Natural killer cell treated with Interleukin-12 subunit alpha and Interleukin-12 subunit beta and Interleukin-15 and Interleukin-18, amount 100 ng/mL, for 72 hours (primary cell): Measurements from ENCODE around the gene RTKN2. TPM values are rescaled to one million over a fixed set of nuclear protein-coding genes. Genes with fewer than 3 reads are reported as not detected.
A peak's percentile ranks its signal among the peaks of the same experiment; 100 is the strongest.
"Not testable (repeated sequence)": the region's sequence is repeated elsewhere in the genome, so short reads cannot be mapped to it uniquely, and the experiment has no call there.

Experiments used
- ATAC-seq, 2 donors: fragments of 150-1000 bp; cut with Tn5 transposase in 1 of 2; sonication (Bioruptor Pico), chemical (Tn5 transposase) in 1 of 2; 2 replicates each; pipeline ENCODE4 v1.10.0; 2021
- DNase-seq: peaks from one replicate; pipeline ENCODE4 v3.0.0; 2022; ENCODE audit warnings: low spot score
- H3K27ac Mint-ChIP-seq, 2 donors: 1 replicate in 1 of 2; 2 replicates in 1 of 2; pipeline ENCODE4 v1.8.0; 2022; ENCODE audit warnings: mixed read lengths in 2 of 2, mild to moderate bottlenecking in 1 of 2, moderate library complexity in 1 of 2
- H3K27me3 Mint-ChIP-seq, 2 donors: 1 replicate in 1 of 2; 2 replicates in 1 of 2; pipeline ENCODE4 v1.8.0; 2022; ENCODE audit warnings: mixed read lengths in 2 of 2
- H3K36me3 Mint-ChIP-seq: one replicate; pipeline ENCODE4 v1.8.0; 2022; ENCODE audit warnings: mixed read lengths
- H3K4me1 Mint-ChIP-seq, 2 donors: 1 replicate in 1 of 2; 2 replicates in 1 of 2; pipeline ENCODE4 v1.8.0; 2022; ENCODE audit warnings: low read depth in 2 of 2, mixed read lengths in 2 of 2, mild to moderate bottlenecking in 1 of 2
- H3K4me3 Mint-ChIP-seq: one replicate; pipeline ENCODE4 v1.8.0; 2022; ENCODE audit warnings: mixed read lengths
- H3K9me3 Mint-ChIP-seq: 2 replicates; pipeline ENCODE4 v1.8.0; 2022; ENCODE audit warnings: mixed read lengths
- total RNA-seq, 2 donors: library from RNA; stranded (reverse); gene quantifications; one replicate each; pipeline ENCODE4 v1.2.3, GENCODE V29; 2022

The RTKN2 gene
- total RNA-seq, result 1 to 10 TPM in 1 of 2 donors, under 1 TPM in 1; 0.98 to 1.2 TPM

GRCh38 chr10:62268399-62269114, at the start of gene RTKN2:
TSS of gene RTKN2 (minus strand) at chr10:62268844. CDS start at chr10:62268610, 234 bp downstream.
- peak; percentile 91 to 95 for ATAC-seq

GRCh38 chr10:62317257-62317656, 48.6 kb upstream of the RTKN2 start:
- Mint-ChIP-seq H3K4me3 (no peak overlapping the region), H3K9me3 (no peaks in the 10 kb centered on the region), H3K27me3 (peaks cover 6 to 9% of the 10 kb centered on the region in 2 donors), H3K27ac (no peak overlapping the region), H3K4me1 (no peaks in the 10 kb centered on the region), H3K36me3 (peaks cover 8% of the 10 kb centered on the region)
- no peak for ATAC-seq
- no peak for DNase-seq

More at GRCh38 chr10:62268399-62269114, at the start of gene RTKN2:
- DNase-seq, result peak; percentile 83
- Mint-ChIP-seq H3K9me3 (no peaks in the 10 kb centered on the region), H3K27ac (peak within 1 kb of the TSS in 1 of 2 donors; percentile 20), H3K4me3 (peak within 1 kb of the TSS; percentile 77), H3K27me3 (peaks cover 2 to 17% of the 10 kb centered on the region in 2 donors), H3K4me1 (peaks cover 14 to 18% of the 10 kb centered on the region in 2 donors), H3K36me3 (no peaks in the 10 kb centered on the region)

- Mint-ChIP-seq H3K9me3 (no peaks in the 10 kb centered on the region), H3K36me3 (no peaks in the 10 kb centered on the region), H3K4me1 (peaks cover 0 to 4% of the 10 kb centered on the region in 2 donors), H3K4me3 (no peak overlapping the region), H3K27me3 (peaks cover 15 to 16% of the 10 kb centered on the region in 2 donors), H3K27ac (no peak overlapping the region)
- ATAC-seq (no peak), DNase-seq (no peak)
Measured at GRCh38 chr10:62309254-62309653, 40.6 kb upstream of the RTKN2 start.

GRCh38 chr10:62308101-62308500, 39.5 kb upstream of the RTKN2 start:
- no peaks in the 10 kb centered on the region for H3K9me3 Mint-ChIP-seq
- no peak for DNase-seq
- no peak for ATAC-seq
- peaks cover 15 to 16% of the 10 kb centered on the region in 2 donors for H3K27me3 Mint-ChIP-seq
- H3K27ac Mint-ChIP-seq, result no peak overlapping the region
- H3K4me3 Mint-ChIP-seq, result no peak overlapping the region
- no peaks in the 10 kb centered on the region for H3K36me3 Mint-ChIP-seq
- peaks cover under 1 to 4% of the 10 kb centered on the region in 2 donors for H3K4me1 Mint-ChIP-seq

GRCh38 chr10:62307635-62308034, 39.0 kb upstream of the RTKN2 start:
- Mint-ChIP-seq H3K27ac (no peak overlapping the region), H3K27me3 (peaks cover 15 to 16% of the 10 kb centered on the region in 2 donors)

GRCh38 chr10:62306663-62307062, 38.0 kb upstream of the RTKN2 start:
- Mint-ChIP-seq H3K27me3 (peaks cover 15 to 16% of the 10 kb centered on the region in 2 donors), H3K9me3 (no peaks in the 10 kb centered on the region), H3K36me3 (no peaks in the 10 kb centered on the region), H3K4me1 (peaks cover 4% of the 10 kb centered on the region in 2 donors), H3K27ac (no peak overlapping the region), H3K4me3 (no peak overlapping the region)
- no peak for DNase-seq
- ATAC-seq, result no peak

More at GRCh38 chr10:62307635-62308034, 39.0 kb upstream of the RTKN2 start:
- no peak overlapping the region for H3K4me3 Mint-ChIP-seq
- H3K4me1 Mint-ChIP-seq, result peaks cover 4% of the 10 kb centered on the region in 2 donors
- no peak for ATAC-seq
- no peaks in the 10 kb centered on the region for H3K9me3 Mint-ChIP-seq
- no peaks in the 10 kb centered on the region for H3K36me3 Mint-ChIP-seq
- DNase-seq, result no peak

GRCh38 chr10:62305813-62306212, 37.2 kb upstream of the RTKN2 start:
- ATAC-seq (no peak), DNase-seq (no peak)
- peaks cover 4% of the 10 kb centered on the region in 2 donors for H3K4me1 Mint-ChIP-seq
- H3K9me3 Mint-ChIP-seq, result no peaks in the 10 kb centered on the region
- no peaks in the 10 kb centered on the region for H3K36me3 Mint-ChIP-seq
- peaks cover 14 to 15% of the 10 kb centered on the region in 2 donors for H3K27me3 Mint-ChIP-seq
- H3K27ac Mint-ChIP-seq, result no peak overlapping the region
- no peak overlapping the region for H3K4me3 Mint-ChIP-seq

- Mint-ChIP-seq H3K4me1 (peaks cover 4% of the 10 kb centered on the region in 2 donors), H3K27ac (no peak overlapping the region), H3K9me3 (peaks cover 4% of the 10 kb centered on the region), H3K4me3 (no peak overlapping the region), H3K36me3 (no peaks in the 10 kb centered on the region), H3K27me3 (peaks cover 5 to 13% of the 10 kb centered on the region in 2 donors)
- no peak for ATAC-seq
- DNase-seq, result no peak
Measured at GRCh38 chr10:62303922-62304321, 35.3 kb upstream of the RTKN2 start.

- Mint-ChIP-seq H3K27ac (no peak overlapping the region), H3K4me1 (peaks cover 4% of the 10 kb centered on the region in 2 donors), H3K4me3 (no peak overlapping the region), H3K27me3 (peaks cover 0 to 10% of the 10 kb centered on the region in 2 donors), H3K36me3 (no peaks in the 10 kb centered on the region), H3K9me3 (peaks cover 4% of the 10 kb centered on the region)
- ATAC-seq (no peak), DNase-seq (no peak)
Measured at GRCh38 chr10:62302760-62303159, 34.1 kb upstream of the RTKN2 start.

GRCh38 chr10:62297857-62298256, 29.2 kb upstream of the RTKN2 start:
- Mint-ChIP-seq H3K36me3 (no peaks in the 10 kb centered on the region), H3K4me3 (no peak overlapping the region), H3K27ac (no peak overlapping the region), H3K27me3 (peaks cover 17 to 18% of the 10 kb centered on the region in 2 donors), H3K4me1 (peaks cover 0 to under 1% of the 10 kb centered on the region in 2 donors), H3K9me3 (peaks cover 4% of the 10 kb centered on the region)
- no peak for DNase-seq
- ATAC-seq, result no peak

GRCh38 chr10:62284221-62284620, 15.6 kb upstream of the RTKN2 start:
- Mint-ChIP-seq H3K27me3 (peaks cover 7 to 9% of the 10 kb centered on the region in 2 donors), H3K9me3 (no peaks in the 10 kb centered on the region), H3K4me3 (no peak overlapping the region), H3K4me1 (no peaks in the 10 kb centered on the region), H3K27ac (no peak overlapping the region), H3K36me3 (no peaks in the 10 kb centered on the region)
- DNase-seq (no peak), ATAC-seq (no peak)

- H3K27ac Mint-ChIP-seq, H3K9me3 Mint-ChIP-seq, H3K4me1 Mint-ChIP-seq, H3K4me3 Mint-ChIP-seq, H3K27me3 Mint-ChIP-seq, DNase-seq, ATAC-seq, H3K36me3 Mint-ChIP-seq: not testable (repeated sequence)
Measured at GRCh38 chr10:62281348-62281747, 12.7 kb upstream of the RTKN2 start.

GRCh38 chr10:62280392-62280791, 11.7 kb upstream of the RTKN2 start:
- not testable (repeated sequence) for H3K4me3 Mint-ChIP-seq

GRCh38 chr10:62278441-62278910, 9.8 kb upstream of the RTKN2 start:
- Mint-ChIP-seq H3K36me3 (no peaks in the 10 kb centered on the region), H3K27me3 (no peaks in the 10 kb centered on the region), H3K4me3 (no peak overlapping the region), H3K9me3 (no peaks in the 10 kb centered on the region), H3K27ac (no peak overlapping the region), H3K4me1 (no peaks in the 10 kb centered on the region)
- DNase-seq, result no peak
- ATAC-seq, result no peak

More at GRCh38 chr10:62280392-62280791, 11.7 kb upstream of the RTKN2 start:
- not testable (repeated sequence) for H3K9me3 Mint-ChIP-seq, ATAC-seq, H3K27ac Mint-ChIP-seq, DNase-seq, H3K4me1 Mint-ChIP-seq, H3K27me3 Mint-ChIP-seq, H3K36me3 Mint-ChIP-seq
